MM.1S (cell line): ENCODE results near the gene SEMA3G.

Source experiments
- CTCF ChIP-seq: fragments of 300-600 bp; sonication (generic); IDR thresholded peaks from 2 replicates; pipeline ENCODE4 v1.5.1; 2016; ENCODE audit warnings: antibody characterized with exemption, low read length, mixed read lengths
- EZH2 ChIP-seq: fragments of 300-600 bp; sonication (generic); optimal IDR thresholded peaks from 2 replicates; pipeline ENCODE3; 2017; ENCODE audit warnings: low read depth, mild to moderate bottlenecking, antibody characterized with exemption, low read length, mixed read lengths

- TF ChIP-seq CTCF: no peak
- no peak for TF ChIP-seq EZH2
These were observed 43.4 kb downstream of the SEMA3G start for GRCh38 chr3:52401551-52401950.
